Keratinocyte (primary cell): ENCODE measurements around the gene SUFU. TPM values are rescaled to one million over a fixed set of nuclear protein-coding genes. Genes with fewer than 3 reads are reported as not detected.

Experiments
- DNase-seq: peaks from one replicate; pipeline ENCODE4 v3.0.0-alpha.2; 2011; ENCODE audit warnings: low read depth, missing footprints, low spot score
- FAIRE-seq: peaks from 2 replicates; lab custom pipeline; 2011; peaks lifted over from hg19 to GRCh38; lab: Jason Lieb, UNC
- H2AFZ ChIP-seq: 2 replicates; pipeline ENCODE4 v1.6.0; 2012; ENCODE audit warnings: low read length, control low read depth, inconsistent platforms; ENCODE audit not compliant: control insufficient read depth
- H3K27ac ChIP-seq: 2 replicates; pipeline ENCODE4 v1.5.1; 2011; ENCODE audit warnings: low read length; ENCODE audit not compliant: control insufficient read depth, insufficient read depth
- H3K27me3 ChIP-seq: 3 replicates; pipeline ENCODE4 v1.6.0; 2011; ENCODE audit warnings: low read length; ENCODE audit not compliant: control insufficient read depth, insufficient read depth; ENCODE audit errors: extremely low read depth
- H3K36me3 ChIP-seq, 2 experiments: 2 replicates in 1 of 2; 3 replicates in 1 of 2; pipeline ENCODE4 v1.5.1; 2011; ENCODE audit warnings: low read length in 2 of 2, mild to moderate bottlenecking in 1 of 2; ENCODE audit not compliant: control insufficient read depth in 2 of 2, insufficient read depth in 2 of 2; ENCODE audit errors: extremely low read depth in 1 of 2
- H3K4me1 ChIP-seq: 3 replicates; pipeline ENCODE4 v1.5.1; 2011; ENCODE audit warnings: low read length; ENCODE audit not compliant: control insufficient read depth, insufficient read depth; ENCODE audit errors: extremely low read depth
- H3K4me2 ChIP-seq: 3 replicates; pipeline ENCODE4 v1.6.0; 2011; ENCODE audit warnings: low read depth, low read length; ENCODE audit not compliant: control insufficient read depth, insufficient read depth; ENCODE audit errors: extremely low read depth
- H3K4me3 ChIP-seq, 3 experiments: fragments of 200-600 bp in 1 of 3; sonication (generic) in 1 of 3; 2 replicates in 2 of 3; 3 replicates in 1 of 3; pipeline ENCODE4 v1.5.1; 2011 to 2016; ENCODE audit warnings: low read length in 3 of 3, mild to moderate bottlenecking in 3 of 3, control low read depth in 2 of 3, inconsistent platforms in 1 of 3, low read depth in 1 of 3, mixed read lengths in 1 of 3, mixed run types in 1 of 3, moderate library complexity in 1 of 3; ENCODE audit not compliant: control insufficient read depth in 2 of 3, insufficient read depth in 2 of 3; ENCODE audit errors: extremely low read depth in 1 of 3
- H3K79me2 ChIP-seq: 2 replicates; pipeline ENCODE4 v1.6.0; 2012; ENCODE audit warnings: low read length; ENCODE audit not compliant: control insufficient read depth, insufficient read depth
- H3K9ac ChIP-seq: 3 replicates; pipeline ENCODE4 v1.6.0; 2011; ENCODE audit warnings: low read length; ENCODE audit not compliant: control insufficient read depth, insufficient read depth; ENCODE audit errors: extremely low read depth
- H3K9me1 ChIP-seq: 3 replicates; pipeline ENCODE4 v1.6.0; 2011; ENCODE audit warnings: low read length; ENCODE audit not compliant: control insufficient read depth, insufficient read depth; ENCODE audit errors: extremely low read depth
- H3K9me3 ChIP-seq: 2 replicates; pipeline ENCODE4 v1.5.1; 2012; ENCODE audit warnings: low read depth, low read length; ENCODE audit not compliant: control insufficient read depth
- H4K20me1 ChIP-seq: 3 replicates; pipeline ENCODE4 v1.6.0; 2011; ENCODE audit warnings: low read length; ENCODE audit not compliant: control insufficient read depth, insufficient read depth; ENCODE audit errors: extremely low read depth
- CTCF ChIP-seq, 3 experiments: IDR thresholded peaks in 1 of 3; conservative IDR thresholded peaks in 1 of 3; optimal IDR thresholded peaks in 1 of 3; 2 replicates in 2 of 3; 3 replicates in 1 of 3; pipeline versions ENCODE3 to v1.5.1; 2011; ENCODE audit warnings: low read length in 3 of 3, mild to moderate bottlenecking in 3 of 3, moderate library complexity in 2 of 3, control low read depth in 1 of 3, inconsistent platforms in 1 of 3; ENCODE audit not compliant: insufficient read depth in 2 of 3; ENCODE audit errors: extremely low read depth in 1 of 3
- EZH2 ChIP-seq: IDR thresholded peaks from one replicate; pipeline ENCODE4 v1.6.1; 2012; ENCODE audit warnings: inconsistent platforms, mild to moderate bottlenecking, low read length, moderate library complexity
- dilution Hi-C: fragments of 300-500 bp; cut with MboI; formaldehyde crosslinking; loops from one replicate; pipeline ENCODE4 v1.7.0; 2020; ENCODE audit warnings: low sequenced_read_pairs; ENCODE audit not compliant: extremely low pct_ligation_motif_present
- polyA plus RNA-seq, 5 experiments: library from polyadenylated mRNA; depleted of rRNA in 3 of 5; stranded (reverse) in 3 of 5; stranded (forward) in 1 of 5; unstranded in 1 of 5; fragments of >200 nt; gene quantifications; 1 replicate in 1 of 5; 2 replicates in 3 of 5; 3 replicates in 1 of 5; pipeline versions ENCODE4 v1.2.1 to v1.2.3, GENCODE V29; 2011 to 2012; ENCODE audit warnings: missing spikeins in 2 of 5, low read depth in 1 of 5, low replicate concordance in 1 of 5

Gene SUFU
- polyA plus RNA-seq, 1 donor (not counting 4 experiments of a cell fraction or from before 2014, with no cell fraction given): 3.7 TPM

DNA sequence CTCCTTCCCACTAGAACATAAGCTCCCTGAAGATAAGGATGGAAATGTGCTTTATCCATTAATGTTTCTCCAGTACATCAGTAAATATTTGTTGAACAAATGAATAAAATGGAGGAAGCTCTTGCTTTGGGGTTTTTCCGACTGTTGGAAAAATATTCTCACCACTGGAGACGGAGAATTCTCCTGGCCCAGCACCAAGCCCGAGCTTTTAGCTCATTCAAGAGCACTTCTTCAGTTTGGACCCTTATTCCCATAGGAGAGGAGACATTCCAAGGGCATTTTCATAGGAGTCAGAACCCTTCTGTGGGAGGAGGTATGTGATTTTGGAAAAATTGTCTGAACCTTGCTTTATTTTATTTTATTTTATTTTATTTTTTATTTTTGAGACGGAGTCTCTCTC is 21.0 kb downstream of the SUFU start:
- Histone ChIP-seq H3K79me2 (no peaks in the 10 kb centered on the region), H3K27me3 (no peaks in the 10 kb centered on the region), H2AFZ (no peak overlapping the region), H3K4me3 (no peak overlapping the region), H3K27ac (no peak overlapping the region), H3K4me1 (no peaks in the 10 kb centered on the region), H3K9me3 (no peaks in the 10 kb centered on the region), H3K9me1 (no peaks in the 10 kb centered on the region), H3K9ac (no peak overlapping the region), H4K20me1 (no peaks in the 10 kb centered on the region), H3K4me2 (no peak overlapping the region), H3K36me3 (peaks cover 0 to 4% of the 10 kb centered on the region in 2 experiments)
- FAIRE-seq (no peak), DNase-seq (no peak)
- TF ChIP-seq EZH2 (no peak), CTCF (optimal IDR thresholded peaks at IDR 0.05 in 1 of 3, IDR thresholded peaks at IDR 0.05 in 1 of 3, conservative IDR thresholded peaks at IDR 0.05 in 1 of 3; ENCODE audit: extremely low read depth in 1 of 3, insufficient read depth in 2 of 3, low read length in 3 of 3) (no peak)
- dilution Hi-C loops: no loop called here

- FAIRE-seq (no peak), DNase-seq (no peak)
- TF ChIP-seq CTCF (optimal IDR thresholded peaks at IDR 0.05 in 1 of 3, IDR thresholded peaks at IDR 0.05 in 1 of 3, conservative IDR thresholded peaks at IDR 0.05 in 1 of 3; ENCODE audit: extremely low read depth in 1 of 3, insufficient read depth in 2 of 3, low read length in 3 of 3) (no peak), EZH2 (no peak)
- Histone ChIP-seq H4K20me1 (no peaks in the 10 kb centered on the region), H3K4me1 (no peaks in the 10 kb centered on the region), H2AFZ (no peak overlapping the region), H3K36me3 (peaks cover 0 to 4% of the 10 kb centered on the region in 2 experiments), H3K27me3 (no peaks in the 10 kb centered on the region), H3K79me2 (no peaks in the 10 kb centered on the region), H3K4me2 (no peak overlapping the region), H3K4me3 (no peak overlapping the region), H3K9ac (no peak overlapping the region), H3K9me3 (no peaks in the 10 kb centered on the region), H3K27ac (no peak overlapping the region), H3K9me1 (no peaks in the 10 kb centered on the region)
- dilution Hi-C loops: no loop called here
Measured at GRCh38 chr10:102527546-102527945, 23.8 kb downstream of the SUFU start.
